GM23248 (cell line): ENCODE results near the gene MANBA. TPM values are rescaled to one million over a fixed set of nuclear protein-coding genes. Genes with fewer than 3 reads are reported as not detected.

Experiments used
- DNase-seq: peaks from one replicate; pipeline ENCODE4 v3.0.0-alpha.2; 2015
- H2AFZ ChIP-seq: fragments of 200-600 bp; sonication (generic); 2 replicates; pipeline ENCODE4 v1.6.1; 2016; ENCODE audit warnings: antibody characterized with exemption
- H3F3A ChIP-seq: fragments of 200-600 bp; sonication (generic); 2 replicates; pipeline ENCODE4 v1.6.1; 2016; ENCODE audit warnings: mild to moderate bottlenecking, antibody characterized with exemption, mixed run types; ENCODE audit not compliant: insufficient read depth
- H3K27ac ChIP-seq: fragments of 200-600 bp; sonication (generic); 2 replicates; pipeline ENCODE4 v1.5.1; 2016; ENCODE audit warnings: mild to moderate bottlenecking
- H3K27me3 ChIP-seq: fragments of 200-600 bp; sonication (generic); replicated peaks from 2 replicates; pipeline ENCODE4 v1.6.1; 2016; ENCODE audit warnings: mild to moderate bottlenecking; ENCODE audit not compliant: insufficient read depth
- H3K36me3 ChIP-seq: fragments of 200-600 bp; sonication (generic); 2 replicates; pipeline ENCODE4 v1.6.1; 2016; ENCODE audit warnings: low read depth, mild to moderate bottlenecking
- H3K4me1 ChIP-seq: fragments of 200-600 bp; sonication (generic); 2 replicates; pipeline ENCODE4 v1.6.1; 2016; ENCODE audit warnings: mild to moderate bottlenecking; ENCODE audit not compliant: insufficient read depth
- H3K4me2 ChIP-seq: fragments of 200-600 bp; sonication (generic); one replicate; pipeline ENCODE4 v1.6.1; 2016; ENCODE audit warnings: mild to moderate bottlenecking; ENCODE audit not compliant: unreplicated experiment
- H3K4me3 ChIP-seq: fragments of 200-600 bp; sonication (generic); 2 replicates; pipeline ENCODE4 v1.5.1; 2016; ENCODE audit warnings: mild to moderate bottlenecking
- H3K79me2 ChIP-seq: fragments of 200-600 bp; sonication (generic); 2 replicates; pipeline ENCODE4 v1.6.1; 2016; ENCODE audit warnings: mild to moderate bottlenecking; ENCODE audit not compliant: insufficient read depth
- H3K9ac ChIP-seq: fragments of 200-600 bp; sonication (generic); 2 replicates; pipeline ENCODE4 v1.6.1; 2016; ENCODE audit warnings: mild to moderate bottlenecking
- H3K9me2 ChIP-seq: fragments of 200-600 bp; sonication (generic); 2 replicates; pipeline ENCODE4 v1.6.1; 2016; ENCODE audit warnings: mixed run types, mild to moderate bottlenecking, moderate library complexity; ENCODE audit not compliant: insufficient read depth
- H3K9me3 ChIP-seq: fragments of 200-600 bp; sonication (generic); one replicate; pipeline ENCODE4 v1.6.1; 2017; ENCODE audit warnings: low read depth
- H4K20me1 ChIP-seq: fragments of 200-600 bp; sonication (generic); 2 replicates; pipeline ENCODE4 v1.6.0; 2016; ENCODE audit not compliant: insufficient read depth
- EZH2 ChIP-seq: fragments of 200-600 bp; sonication (generic); IDR thresholded peaks from 2 replicates; pipeline ENCODE4 v1.6.1; 2018; ENCODE audit warnings: antibody characterized with exemption, mild to moderate bottlenecking; ENCODE audit not compliant: insufficient read depth, poor library complexity, severe bottlenecking
- EZH2phosphoT487 ChIP-seq: fragments of 200-600 bp; sonication (generic); IDR thresholded peaks from 2 replicates; pipeline ENCODE4 v1.6.1; 2018; ENCODE audit warnings: antibody characterized with exemption, moderate library complexity, mild to moderate bottlenecking, low read depth; ENCODE audit not compliant: insufficient read depth
- WGBS, 2 experiments: methylation state at CpG; one replicate each; pipeline ENCODE4 v1.1.6; 2015 to 2017; ENCODE audit warnings: low lambda C conversion rate in 2 of 2, low coverage in 1 of 2; ENCODE audit errors: missing lambda C conversion rate in 2 of 2; 5-methylcytosine and 5-hydroxymethylcytosine counted together
- in situ Hi-C: fragments of 300-500 bp; cut with MboI; formaldehyde crosslinking; loops from 2 replicates; pipeline ENCODE4 v1.15.0; 2020
- polyA plus RNA-seq: library from polyadenylated mRNA; unstranded; fragments of >200 nt; fragmentation: Nextera tagmentation; extraction: Ambion mirVana; gene quantifications from 2 replicates; pipeline ENCODE4 v1.2.1, GENCODE V29; 2016
- total RNA-seq: library from RNA; depleted of rRNA; stranded (reverse); fragments of >200 nt; shearing (Covaris generic); gene quantifications from 2 replicates; pipeline ENCODE4 v1.2.3, GENCODE V29; 2014

MANBA gene
- total and polyA plus RNA-seq, 2 experiments from 2014 or later: 16.6 to 20.5 TPM

GRCh38 chr4:102791318-102791835, 30.6 kb upstream of the MANBA start:
- Histone ChIP-seq H2AFZ (no peak overlapping the region), H3K4me1 (0 out of 2 replicates have a peak, but pooled peaks cover 3% of the 10 kb centered on the region), H3F3A (peaks cover 88% of the 10 kb centered on the region), H3K4me2 (no peak overlapping the region), H3K27me3 (no peaks in the 10 kb centered on the region), H3K9ac (no peak overlapping the region), H3K79me2 (peaks cover 53% of the 10 kb centered on the region), H3K27ac (no peak overlapping the region), H3K36me3 (peaks cover 53% of the 10 kb centered on the region), H3K9me3 (no peaks in the 10 kb centered on the region), H3K9me2 (no peaks in the 10 kb centered on the region), H4K20me1 (no peaks in the 10 kb centered on the region), H3K4me3 (no peak overlapping the region)
- no peak for DNase-seq
- 89 to 92% methylated on average over 7 of the region's 7 CpGs for WGBS, 2 experiments
- in situ Hi-C loops: no loop called here
- TF ChIP-seq EZH2phosphoT487 (no peak), EZH2 (no peak)

GRCh38 chr4:102789317-102789717, 28.5 kb upstream of the MANBA start:
- in situ Hi-C loops: no loop called here
- TF ChIP-seq EZH2 (no peak), EZH2phosphoT487 (no peak)

GRCh38 chr4:102787944-102788343, 27.2 kb upstream of the MANBA start:
- Histone ChIP-seq H3F3A (peaks cover 64% of the 10 kb centered on the region), H3K4me2 (no peak overlapping the region), H3K36me3 (peaks cover 20% of the 10 kb centered on the region), H2AFZ (no peak overlapping the region), H3K27me3 (no peaks in the 10 kb centered on the region), H3K4me1 (0 out of 2 replicates have a peak, but pooled peaks cover 8% of the 10 kb centered on the region), H3K9me2 (no peaks in the 10 kb centered on the region), H3K79me2 (peaks cover 19% of the 10 kb centered on the region), H3K9ac (no peak overlapping the region), H4K20me1 (no peaks in the 10 kb centered on the region), H3K27ac (peak overlapping the region; percentile 56), H3K4me3 (no peak overlapping the region), H3K9me3 (no peaks in the 10 kb centered on the region)
- no peak for DNase-seq
- TF ChIP-seq EZH2: no peak
- no peak for TF ChIP-seq EZH2phosphoT487
- in situ Hi-C loops: no loop called here
- 83 to 90% methylated on average over 3 of the region's 3 CpGs for WGBS, 2 experiments

More at GRCh38 chr4:102789317-102789717, 28.5 kb upstream of the MANBA start:
- H3K27ac ChIP-seq: peak overlapping the region; percentile 23
- peaks cover 68% of the 10 kb centered on the region for H3F3A ChIP-seq
- H2AFZ ChIP-seq: no peak overlapping the region
- no peak overlapping the region for H3K4me2 ChIP-seq
- H4K20me1 ChIP-seq: no peaks in the 10 kb centered on the region
- peaks cover 33% of the 10 kb centered on the region for H3K36me3 ChIP-seq
- no peaks in the 10 kb centered on the region for H3K9me3 ChIP-seq
- H3K4me1 ChIP-seq: 0 out of 2 replicates have a peak, but pooled peaks cover 3% of the 10 kb centered on the region
- 92 to 97% methylated on average over 3 of the region's 3 CpGs for WGBS, 2 experiments
- peak; percentile 52 for DNase-seq
- H3K9ac ChIP-seq: no peak overlapping the region
- peaks cover 33% of the 10 kb centered on the region for H3K79me2 ChIP-seq
- H3K9me2 ChIP-seq: no peaks in the 10 kb centered on the region
- H3K27me3 ChIP-seq: no peaks in the 10 kb centered on the region
- H3K4me3 ChIP-seq: no peak overlapping the region

- H3K79me2 ChIP-seq: peaks cover 12% of the 10 kb centered on the region
- 97 to 98% methylated on average over 7 of the region's 7 CpGs for WGBS, 2 experiments
- H3K4me2 ChIP-seq: no peak overlapping the region
- no peaks in the 10 kb centered on the region for H3K27me3 ChIP-seq
- no peak overlapping the region for H3K4me3 ChIP-seq
- H3K9me2 ChIP-seq: no peaks in the 10 kb centered on the region
- H3F3A ChIP-seq: peaks cover 63% of the 10 kb centered on the region
- DNase-seq: peak; percentile 79
- no peak overlapping the region for H2AFZ ChIP-seq
- TF ChIP-seq EZH2phosphoT487: no peak
- H3K27ac ChIP-seq: peak overlapping the region; percentile 56
- in situ Hi-C loops: no loop called here
- H3K9ac ChIP-seq: no peak overlapping the region
- no peaks in the 10 kb centered on the region for H4K20me1 ChIP-seq
- no peaks in the 10 kb centered on the region for H3K9me3 ChIP-seq
- peaks cover 14% of the 10 kb centered on the region for H3K36me3 ChIP-seq
- H3K4me1 ChIP-seq: 0 out of 2 replicates have a peak, but pooled peaks cover 9% of the 10 kb centered on the region
Measured at GRCh38 chr4:102787096-102787881, 26.5 kb upstream of the MANBA start.
